A549 (cell line): Measurements from ENCODE around the gene SLC3A2.

Experiments used
- BHLHE40 ChIP-seq: IDR thresholded peaks from 2 replicates; pipeline ENCODE4 v1.6.1; 2012; ENCODE audit warnings: low read depth, low read length, inconsistent platforms
- CBX2 ChIP-seq: fragments of 200-600 bp; sonication (generic); IDR thresholded peaks from 2 replicates; pipeline ENCODE4 v1.6.1; 2016; ENCODE audit warnings: low read depth, mild to moderate bottlenecking, borderline replicate concordance
- CEBPB ChIP-seq, 2 experiments: fragments of >200 bp in 1 of 2; sonication (Bioruptor Twin) in 1 of 2; formaldehyde crosslinking in 1 of 2; IDR thresholded peaks; 2 replicates each; pipeline ENCODE4 v1.6.1; 2012 to 2016
- EP300 ChIP-seq, 2 experiments: fragments of >200 bp; sonication (Bioruptor Twin); formaldehyde crosslinking; IDR thresholded peaks; 2 replicates in 1 of 2; 3 replicates in 1 of 2; pipeline ENCODE4 v1.6.1; 2016 to 2017
- MAX ChIP-seq: IDR thresholded peaks from 2 replicates; pipeline ENCODE4 v1.6.1; 2012
- POLR2A ChIP-seq: IDR thresholded peaks from 2 replicates; pipeline ENCODE4 v1.6.1; 2012; ENCODE audit warnings: mild to moderate bottlenecking, low read length
- POLR2AphosphoS2 ChIP-seq: conservative IDR thresholded peaks from 2 replicates; pipeline ENCODE4 v1.6.1; 2012; ENCODE audit warnings: low read length, improper control_type of control experiment, inconsistent platforms
- RAD21 ChIP-seq, 2 experiments: fragments of >200 bp in 1 of 2; sonication (Bioruptor Twin) in 1 of 2; formaldehyde crosslinking in 1 of 2; IDR thresholded peaks in 1 of 2; conservative IDR thresholded peaks in 1 of 2; 2 replicates in 1 of 2; 3 replicates in 1 of 2; pipeline ENCODE4 v1.6.1; 2012 to 2018; ENCODE audit warnings: inconsistent platforms in 1 of 2
- REST ChIP-seq: fragments of 200-600 bp; sonication (generic); IDR thresholded peaks from 2 replicates; pipeline ENCODE4 v1.6.1; 2016; ENCODE audit warnings: antibody characterized with exemption, mild to moderate bottlenecking, moderate library complexity
- RFX5 ChIP-seq: fragments of 450-650 bp; IDR thresholded peaks from 2 replicates; pipeline ENCODE4 v1.7.1; 2014; ENCODE audit warnings: antibody characterized with exemption, mild to moderate bottlenecking, moderate library complexity
- ZSCAN20 ChIP-seq: fragments of 250-450 bp; sonication (Bioruptor Pico); IDR thresholded peaks from 2 replicates; pipeline ENCODE4 v1.8.0; 2022; ENCODE audit warnings: mild to moderate bottlenecking, moderate library complexity
- TF ChIP-seq, protein P1 (sequence below): fragments of >200 bp; sonication (Bioruptor Twin); formaldehyde crosslinking; IDR thresholded peaks from 3 replicates; pipeline ENCODE4 v1.5.1; 2016
- TF ChIP-seq, protein P2 (sequence below): fragments of 250-450 bp; sonication (Bioruptor Pico); IDR thresholded peaks from 2 replicates; pipeline ENCODE4 v1.5.0; 2021; ENCODE audit warnings: mild to moderate bottlenecking, moderate library complexity, borderline replicate concordance
- TF ChIP-seq, protein P3 (sequence below): fragments of 450-650 bp; IDR thresholded peaks from 2 replicates; pipeline ENCODE4 v1.6.1; 2014; ENCODE audit warnings: antibody characterized with exemption

GRCh38 chr11:62851807-62852522, 28.7 kb upstream of the SLC3A2 start:
- TF ChIP-seq, protein P1, sequence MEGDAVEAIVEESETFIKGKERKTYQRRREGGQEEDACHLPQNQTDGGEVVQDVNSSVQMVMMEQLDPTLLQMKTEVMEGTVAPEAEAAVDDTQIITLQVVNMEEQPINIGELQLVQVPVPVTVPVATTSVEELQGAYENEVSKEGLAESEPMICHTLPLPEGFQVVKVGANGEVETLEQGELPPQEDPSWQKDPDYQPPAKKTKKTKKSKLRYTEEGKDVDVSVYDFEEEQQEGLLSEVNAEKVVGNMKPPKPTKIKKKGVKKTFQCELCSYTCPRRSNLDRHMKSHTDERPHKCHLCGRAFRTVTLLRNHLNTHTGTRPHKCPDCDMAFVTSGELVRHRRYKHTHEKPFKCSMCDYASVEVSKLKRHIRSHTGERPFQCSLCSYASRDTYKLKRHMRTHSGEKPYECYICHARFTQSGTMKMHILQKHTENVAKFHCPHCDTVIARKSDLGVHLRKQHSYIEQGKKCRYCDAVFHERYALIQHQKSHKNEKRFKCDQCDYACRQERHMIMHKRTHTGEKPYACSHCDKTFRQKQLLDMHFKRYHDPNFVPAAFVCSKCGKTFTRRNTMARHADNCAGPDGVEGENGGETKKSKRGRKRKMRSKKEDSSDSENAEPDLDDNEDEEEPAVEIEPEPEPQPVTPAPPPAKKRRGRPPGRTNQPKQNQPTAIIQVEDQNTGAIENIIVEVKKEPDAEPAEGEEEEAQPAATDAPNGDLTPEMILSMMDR: no peak
- TF ChIP-seq POLR2A: no peak
- TF ChIP-seq ZSCAN20 (CRISPR knock-in tag): no peak
- TF ChIP-seq RFX5: no peak
- no peak for TF ChIP-seq EP300 (IDR thresholded peaks at IDR 0.05)
- no peak for TF ChIP-seq REST
- no peak for TF ChIP-seq MAX
- no peak for TF ChIP-seq RAD21 (conservative IDR thresholded peaks at IDR 0.05 in 1 of 2, IDR thresholded peaks at IDR 0.05 in 1 of 2)
- no peak for TF ChIP-seq BHLHE40
- no peak for TF ChIP-seq CEBPB (IDR thresholded peaks at IDR 0.05)
- no peak for TF ChIP-seq POLR2AphosphoS2
- TF ChIP-seq, protein P2, sequence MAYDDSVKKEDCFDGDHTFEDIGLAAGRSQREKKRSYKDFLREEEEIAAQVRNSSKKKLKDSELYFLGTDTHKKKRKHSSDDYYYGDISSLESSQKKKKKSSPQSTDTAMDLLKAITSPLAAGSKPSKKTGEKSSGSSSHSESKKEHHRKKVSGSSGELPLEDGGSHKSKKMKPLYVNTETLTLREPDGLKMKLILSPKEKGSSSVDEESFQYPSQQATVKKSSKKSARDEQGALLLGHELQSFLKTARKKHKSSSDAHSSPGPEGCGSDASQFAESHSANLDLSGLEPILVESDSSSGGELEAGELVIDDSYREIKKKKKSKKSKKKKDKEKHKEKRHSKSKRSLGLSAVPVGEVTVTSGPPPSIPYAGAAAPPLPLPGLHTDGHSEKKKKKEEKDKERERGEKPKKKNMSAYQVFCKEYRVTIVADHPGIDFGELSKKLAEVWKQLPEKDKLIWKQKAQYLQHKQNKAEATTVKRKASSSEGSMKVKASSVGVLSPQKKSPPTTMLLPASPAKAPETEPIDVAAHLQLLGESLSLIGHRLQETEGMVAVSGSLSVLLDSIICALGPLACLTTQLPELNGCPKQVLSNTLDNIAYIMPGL (CRISPR knock-in tag): no peak
- TF ChIP-seq CBX2: no peak
- TF ChIP-seq, protein P3, sequence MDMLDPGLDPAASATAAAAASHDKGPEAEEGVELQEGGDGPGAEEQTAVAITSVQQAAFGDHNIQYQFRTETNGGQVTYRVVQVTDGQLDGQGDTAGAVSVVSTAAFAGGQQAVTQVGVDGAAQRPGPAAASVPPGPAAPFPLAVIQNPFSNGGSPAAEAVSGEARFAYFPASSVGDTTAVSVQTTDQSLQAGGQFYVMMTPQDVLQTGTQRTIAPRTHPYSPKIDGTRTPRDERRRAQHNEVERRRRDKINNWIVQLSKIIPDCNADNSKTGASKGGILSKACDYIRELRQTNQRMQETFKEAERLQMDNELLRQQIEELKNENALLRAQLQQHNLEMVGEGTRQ: no peak
